ENCODE measurements around the gene C12orf43.

The C12orf43 gene

DNA sequence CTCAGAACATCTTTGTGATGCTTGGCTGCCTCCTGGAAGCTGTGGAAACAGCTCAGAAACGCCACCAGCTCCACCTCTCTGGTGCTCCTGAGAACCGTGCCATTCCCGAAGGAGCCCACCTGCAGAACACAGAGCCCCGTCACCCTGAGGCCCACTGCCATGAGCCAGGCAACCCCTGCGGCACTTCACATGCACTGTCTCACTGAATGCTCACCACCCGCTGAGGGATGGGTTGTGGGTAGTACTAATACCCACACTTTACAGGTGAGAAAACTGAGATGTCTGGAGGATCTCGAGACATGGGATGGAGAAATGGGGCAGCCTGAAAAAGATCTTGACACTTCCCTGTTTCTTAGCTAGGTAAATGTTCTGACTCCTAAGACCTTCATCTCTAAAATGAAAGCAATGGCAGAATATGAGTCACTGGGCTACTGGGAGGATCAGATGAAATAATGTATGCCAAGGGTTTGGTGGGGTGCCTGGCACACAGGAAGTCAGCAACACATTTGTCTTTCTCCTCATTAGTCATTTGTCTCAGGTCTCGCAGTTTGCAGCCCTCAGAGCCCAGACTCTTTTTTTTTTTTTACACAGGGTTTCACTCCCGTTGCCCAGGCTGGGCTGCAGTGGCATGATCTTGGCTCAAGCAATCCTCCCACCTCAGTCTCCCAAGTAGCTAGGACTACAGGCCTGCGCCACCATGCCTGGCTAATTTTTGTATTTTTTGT is 17.5 kb upstream of the C12orf43 start:
- FAIRE-seq = peak; percentile 38
- DNase-seq (ENCODE audit: insufficient read length, low spot score) = peak; percentile 59

DNA sequence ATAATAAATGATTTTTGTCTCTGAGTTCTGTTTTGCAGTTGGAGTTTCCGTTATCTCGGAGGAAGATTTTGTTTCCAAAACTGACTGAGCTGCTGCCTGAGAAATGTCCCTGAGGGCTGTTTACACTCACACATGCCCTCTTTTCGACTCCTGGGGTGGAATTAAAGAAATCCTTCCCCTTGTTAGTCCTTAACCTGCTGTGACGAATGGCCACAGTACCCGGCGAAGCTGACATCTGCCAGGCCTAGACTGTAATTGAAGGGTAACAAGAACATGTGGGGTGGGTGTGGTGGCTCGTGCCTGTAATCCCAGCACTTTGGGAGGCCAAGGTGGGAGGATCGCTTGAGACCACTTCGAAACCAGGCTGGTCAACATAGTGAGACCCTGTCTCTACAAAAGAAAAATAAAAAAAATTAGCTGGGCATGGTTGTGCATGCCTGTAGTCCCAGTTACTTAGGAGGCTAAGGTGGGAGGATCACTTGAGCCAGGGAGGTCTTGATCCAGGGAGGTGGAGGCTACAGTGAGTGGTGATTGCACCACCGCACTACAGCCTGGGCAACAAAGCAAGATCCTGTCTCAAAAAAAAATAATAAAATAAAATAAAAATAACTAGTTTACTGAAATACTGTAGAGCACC is 14.4 kb upstream of the C12orf43 start:
- no peak for FAIRE-seq
- DNase-seq (ENCODE audit: insufficient read length, low spot score) = no peak

DNA sequence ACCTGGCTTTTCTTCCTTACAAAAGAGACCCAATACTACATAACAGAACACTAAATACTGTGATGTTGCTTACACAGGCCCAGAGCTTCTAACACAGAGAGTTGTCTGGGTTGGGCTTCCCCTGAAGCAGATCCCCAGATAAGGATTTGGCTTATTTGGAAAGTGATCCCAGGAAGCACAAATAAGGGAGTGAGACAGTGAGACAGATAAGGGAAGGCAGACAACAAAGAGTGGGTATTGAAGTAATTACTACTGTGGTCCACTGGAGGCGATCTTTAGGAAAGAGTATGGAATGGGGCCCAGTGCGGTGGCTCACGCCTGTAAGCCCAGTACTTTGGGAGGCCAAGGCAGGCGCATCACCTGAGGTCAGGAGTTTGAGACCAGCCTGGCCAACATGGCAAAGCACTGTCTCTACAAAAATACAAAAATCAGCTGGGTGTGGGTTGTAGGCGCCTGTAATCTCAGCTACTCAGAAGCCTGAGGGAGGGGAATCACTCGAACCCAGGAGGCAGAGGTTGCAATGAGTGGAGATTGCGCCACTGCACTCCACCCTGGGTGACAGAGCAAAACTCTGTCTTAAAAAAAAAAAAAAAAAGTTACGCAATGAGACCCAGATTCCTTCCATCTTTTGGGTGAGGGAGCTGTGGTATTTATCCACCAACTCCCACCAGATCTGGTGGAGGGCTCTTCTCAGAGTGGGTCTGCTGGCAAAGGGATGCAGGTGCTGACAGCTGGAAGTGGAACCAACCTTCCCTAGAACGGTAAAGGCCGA is 10.2 kb upstream of the C12orf43 start:
- DNase-seq (ENCODE audit: insufficient read length, low spot score) (no peak), FAIRE-seq (no peak)

DNA sequence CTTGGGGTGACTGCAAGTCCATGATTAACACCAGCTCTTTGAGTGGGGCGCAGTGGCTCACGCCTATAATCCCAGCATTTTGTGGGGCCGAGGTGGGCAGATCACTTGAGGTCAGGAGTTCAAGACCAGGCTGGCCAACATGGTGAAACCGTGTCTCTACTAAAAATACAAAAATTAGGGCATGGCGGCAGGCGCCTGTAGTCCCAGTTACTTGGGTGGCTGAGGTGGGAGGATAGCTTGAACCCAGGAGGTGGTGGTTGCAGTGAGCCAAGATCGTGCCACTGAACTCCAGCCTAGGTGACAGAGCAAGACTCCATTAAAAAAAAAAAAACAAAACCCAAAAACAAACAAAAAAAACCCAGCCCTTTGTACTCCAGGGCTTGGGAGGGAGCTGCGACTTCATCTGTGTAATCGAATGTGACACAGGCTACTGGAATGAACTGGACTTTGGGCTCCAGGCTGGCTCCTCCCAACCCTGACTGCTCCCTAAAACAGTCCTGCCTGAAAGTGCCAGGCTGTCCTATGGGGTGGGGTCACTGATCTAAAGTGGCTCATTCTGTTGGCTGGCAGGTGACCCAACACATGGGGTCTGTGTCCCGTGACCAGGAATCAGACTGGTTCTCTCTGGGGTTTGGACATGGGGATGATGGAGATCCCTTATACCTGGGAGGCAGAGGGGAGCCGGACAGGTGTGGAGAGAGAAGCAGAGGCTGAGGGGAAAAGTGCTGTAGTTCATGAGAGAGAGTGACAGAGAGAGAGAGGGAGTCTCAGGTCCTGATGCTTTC is 9.3 kb upstream of the C12orf43 start:
- no peak for DNase-seq (ENCODE audit: insufficient read length, low spot score)
- FAIRE-seq = no peak

DNA sequence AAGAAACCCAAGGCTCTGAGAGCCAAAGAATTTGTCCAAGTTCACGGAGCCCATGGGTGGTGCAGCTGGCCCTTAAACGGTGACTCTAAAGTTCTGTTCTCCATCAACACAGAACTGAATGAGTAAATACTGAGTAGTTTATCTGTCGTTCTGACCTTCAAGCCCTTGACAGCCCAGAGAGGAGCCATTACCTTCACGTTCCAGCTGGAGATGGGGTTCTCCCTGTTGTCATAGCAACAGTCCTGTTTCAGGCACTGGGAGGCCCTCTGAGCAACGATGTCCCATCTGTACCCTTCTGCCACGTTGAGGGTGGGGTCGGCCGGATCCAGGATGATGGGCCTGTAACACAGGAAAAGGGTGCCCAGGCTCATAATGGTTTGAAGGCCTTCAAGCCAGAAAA is 7.5 kb upstream of the C12orf43 start:
- FAIRE-seq (no peak), DNase-seq (ENCODE audit: insufficient read length, low spot score) (no peak)

DNA sequence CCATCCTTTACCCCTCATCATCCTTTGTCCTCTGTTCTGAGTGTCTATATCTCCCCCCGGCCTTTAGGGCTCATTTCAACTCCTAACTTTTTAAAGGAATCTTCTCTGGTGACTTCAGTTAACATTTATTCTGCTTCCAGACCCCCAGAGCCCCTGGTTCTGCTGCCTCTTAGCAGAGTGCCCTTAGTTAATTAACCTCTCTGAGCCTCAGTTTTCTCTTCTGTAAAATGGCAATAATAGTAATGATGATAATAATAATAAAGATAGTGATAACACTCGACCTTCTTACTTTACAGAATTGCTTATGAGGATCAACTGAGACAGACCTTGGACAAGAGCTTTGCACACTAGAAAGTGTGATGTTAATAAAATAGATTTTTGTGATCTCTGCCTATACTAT is 6.4 kb upstream of the C12orf43 start:
- DNase-seq (ENCODE audit: insufficient read length, low spot score) (no peak), FAIRE-seq (no peak)

DNA sequence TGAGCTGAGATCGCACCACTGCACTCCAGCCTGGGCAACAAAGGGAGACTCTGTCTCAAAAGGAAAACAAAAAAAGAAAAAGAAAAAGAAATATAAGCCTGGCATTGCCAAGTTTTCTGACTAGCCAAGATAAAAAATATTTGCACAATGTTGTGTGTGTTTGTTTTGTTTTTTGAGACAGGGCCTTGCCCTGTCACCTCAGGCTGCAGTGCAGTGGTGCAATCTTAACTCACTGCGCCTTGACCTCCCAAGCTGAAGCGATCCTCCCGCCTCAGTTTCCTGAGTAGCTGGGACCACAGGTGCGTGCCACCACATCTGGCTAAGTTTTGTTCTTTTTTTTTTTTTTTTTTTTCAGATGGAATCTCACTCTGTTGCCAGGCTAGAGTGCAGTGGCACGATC is 5.5 kb upstream of the C12orf43 start:
- DNase-seq (ENCODE audit: insufficient read length, low spot score) (no peak), FAIRE-seq (no peak)

DNA sequence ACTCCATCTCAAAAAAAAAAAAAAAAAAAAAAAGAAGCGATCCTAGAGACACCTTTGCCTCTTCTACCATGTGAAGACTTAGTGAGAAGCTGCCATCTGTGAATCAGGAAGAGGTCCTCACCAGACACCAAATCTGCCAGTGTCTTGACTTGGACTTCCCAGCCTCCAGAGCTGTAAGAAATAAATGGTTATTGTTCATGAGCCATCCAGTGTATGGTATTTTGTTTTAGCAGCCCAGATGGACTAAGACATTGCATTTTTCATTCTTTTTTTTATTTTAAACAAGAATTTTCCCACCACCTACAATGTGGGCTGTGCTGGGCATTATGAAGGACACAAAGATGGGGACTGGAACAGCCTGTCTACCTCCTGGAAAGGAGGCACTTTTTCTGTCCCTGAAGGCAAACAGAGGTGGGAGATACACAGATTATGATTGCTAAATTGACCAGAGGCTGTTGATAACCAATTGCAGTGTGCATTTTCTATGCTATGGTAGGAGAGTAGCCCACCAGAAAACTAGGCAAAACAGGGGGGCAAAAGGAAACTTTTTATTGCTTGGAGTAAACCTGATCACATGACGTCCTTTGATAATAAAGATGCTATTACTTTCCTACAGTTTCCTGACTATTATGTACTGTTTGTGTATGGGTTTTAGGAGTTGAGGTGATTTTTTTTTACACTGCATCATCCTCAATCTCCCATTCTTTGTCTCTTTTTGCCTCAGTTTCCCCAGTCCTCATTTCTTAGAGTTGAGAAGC is 2.8 kb upstream of the C12orf43 start:
- DNase-seq (ENCODE audit: insufficient read length, low spot score) (no peak), FAIRE-seq (no peak)

DNA sequence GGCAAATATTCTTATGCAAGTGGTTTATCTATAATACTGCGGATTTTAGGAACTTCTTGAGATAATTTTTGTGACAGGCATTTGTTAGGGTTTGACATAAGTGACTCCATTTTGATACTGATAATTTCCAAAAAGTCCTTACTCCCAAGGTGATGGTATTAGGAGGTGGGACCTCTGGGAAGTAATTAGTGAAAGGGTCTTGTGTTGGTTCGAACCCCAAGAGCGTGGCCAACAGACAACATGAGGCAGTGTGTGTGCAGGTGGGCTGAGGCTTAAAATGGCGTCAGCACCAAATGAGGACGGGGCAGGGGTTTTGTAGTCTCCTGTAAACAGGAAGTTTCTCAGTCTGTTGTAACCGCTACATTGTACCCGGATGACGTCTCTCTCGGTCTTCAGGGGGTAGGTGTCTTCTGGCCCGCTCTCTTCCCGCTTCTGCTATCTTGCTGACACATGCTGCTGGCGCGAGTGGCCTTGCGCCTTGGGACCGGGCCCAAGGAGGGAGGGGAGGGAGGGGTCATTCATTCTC is 1.7 kb upstream of the C12orf43 start:
- DNase-seq (ENCODE audit: insufficient read length, low spot score) = no peak
- FAIRE-seq = no peak

DNA sequence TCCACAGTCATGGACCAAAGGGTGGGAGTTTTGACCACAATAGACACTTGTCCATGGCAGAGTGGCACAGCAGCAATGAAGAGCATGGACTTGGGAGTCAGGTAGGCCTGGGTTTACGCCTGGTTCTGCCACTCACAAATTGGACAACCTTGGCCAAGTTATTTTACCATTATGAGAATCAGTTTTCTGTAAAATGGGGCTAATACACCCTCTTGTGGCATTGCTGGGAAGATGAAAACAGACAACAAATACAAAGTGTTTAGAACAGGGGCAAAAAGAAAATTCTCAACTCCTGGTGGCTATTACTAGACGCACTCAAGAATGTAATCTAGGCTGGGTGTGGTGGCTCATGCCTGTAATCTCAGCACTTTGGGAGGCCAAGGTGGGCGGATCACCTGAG is 2.6 kb downstream of the C12orf43 start:
- no peak for DNase-seq (ENCODE audit: insufficient read length, low spot score)
- FAIRE-seq = no peak

DNA sequence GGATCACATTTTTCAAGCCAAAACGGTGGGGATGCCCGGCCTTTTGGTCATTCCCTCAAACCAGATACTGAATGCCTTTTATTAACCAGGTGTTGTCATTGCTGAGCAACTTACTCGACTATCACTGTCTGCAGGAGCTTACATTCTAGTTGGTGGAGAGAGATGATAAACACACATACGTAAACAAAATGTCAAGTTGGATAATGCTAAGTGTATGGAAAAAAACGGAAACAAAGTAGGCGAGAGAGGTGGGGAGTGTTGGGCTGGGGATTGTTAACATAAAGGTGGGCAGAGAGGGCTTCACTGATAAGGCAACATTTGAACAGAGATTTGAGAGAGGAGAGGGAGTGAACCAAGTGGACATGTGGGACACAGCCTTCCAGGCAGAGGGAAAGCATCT is 4.5 kb downstream of the C12orf43 start:
- DNase-seq (ENCODE audit: insufficient read length, low spot score) = no peak
- FAIRE-seq = no peak

DNA sequence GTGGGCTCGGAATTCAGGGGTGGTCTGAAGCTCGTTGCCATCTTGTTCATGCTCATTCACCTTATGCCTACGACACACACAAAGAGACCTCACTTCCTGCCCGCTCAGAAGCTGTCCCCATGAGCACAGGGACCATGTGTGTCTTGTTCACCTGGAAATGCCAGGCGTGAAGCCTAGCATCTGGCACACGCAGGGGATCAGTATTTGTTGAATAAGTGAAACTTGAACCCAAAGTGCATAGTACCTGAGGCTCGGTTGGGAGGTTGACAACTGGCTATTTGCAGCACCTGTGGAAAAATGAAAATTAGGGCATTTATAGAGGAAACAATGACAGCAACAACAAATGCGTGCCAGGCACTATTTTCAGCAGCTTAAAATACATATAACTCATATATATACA is 5.4 kb downstream of the C12orf43 start:
- FAIRE-seq (no peak), DNase-seq (ENCODE audit: insufficient read length, low spot score) (no peak)

DNA sequence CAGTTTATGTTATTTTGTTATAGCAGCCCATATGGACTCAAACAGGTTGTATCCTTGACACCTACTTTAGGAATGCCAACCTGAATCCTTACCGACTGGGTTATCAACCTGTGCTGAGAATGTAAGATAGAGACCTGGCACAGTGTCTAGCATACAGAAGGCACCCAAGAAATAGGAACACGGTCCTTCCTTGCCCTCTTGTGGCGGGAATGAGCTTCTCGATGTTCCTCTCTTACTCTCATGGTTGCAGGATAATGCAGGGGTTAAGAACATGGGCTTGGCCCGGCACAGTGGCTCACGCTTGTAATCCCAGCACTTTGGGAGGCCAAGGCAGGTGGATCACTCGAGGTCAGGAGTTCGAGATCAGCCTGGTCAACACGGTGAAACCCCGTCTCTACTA is 6.5 kb downstream of the C12orf43 start:
- DNase-seq (ENCODE audit: insufficient read length, low spot score) (peak; percentile 56), FAIRE-seq (no peak)

DNA sequence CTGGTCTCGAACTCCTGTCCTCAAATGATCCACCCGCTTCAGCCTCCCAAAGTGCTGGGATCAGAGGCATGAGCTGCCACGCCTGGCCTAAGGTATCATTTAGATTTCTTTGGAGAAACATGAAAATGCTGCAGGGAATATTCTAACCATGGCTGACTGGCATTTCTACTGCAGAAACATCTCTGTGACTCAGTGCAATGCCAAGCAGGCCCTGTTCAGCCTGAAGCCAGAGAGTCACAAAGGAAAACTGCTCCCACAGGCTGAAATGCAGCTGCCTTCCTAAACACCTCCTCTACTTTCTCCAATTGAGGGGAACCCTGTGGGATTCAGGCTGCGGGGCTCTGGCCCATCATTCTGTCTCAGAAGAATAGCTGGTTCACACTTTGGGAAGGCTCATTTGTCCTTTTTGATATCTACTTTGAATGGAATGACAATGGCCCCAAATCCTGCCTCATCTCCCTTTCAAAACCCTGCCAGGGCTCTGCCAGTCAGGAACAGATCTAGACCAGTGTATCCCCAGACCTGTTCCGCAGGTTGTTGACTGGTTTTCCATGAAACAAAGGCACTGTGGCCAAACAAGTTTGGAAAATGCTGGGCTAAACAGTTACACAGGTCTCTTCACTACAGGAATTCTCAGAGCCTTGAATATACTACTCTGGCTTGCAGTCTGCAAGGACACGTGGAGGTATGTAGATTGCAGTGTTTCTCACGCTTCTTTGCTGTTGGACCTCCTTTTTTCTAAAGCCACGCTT is 7.8 kb downstream of the C12orf43 start:
- FAIRE-seq = no peak
- DNase-seq (ENCODE audit: insufficient read length, low spot score) = no peak

DNA sequence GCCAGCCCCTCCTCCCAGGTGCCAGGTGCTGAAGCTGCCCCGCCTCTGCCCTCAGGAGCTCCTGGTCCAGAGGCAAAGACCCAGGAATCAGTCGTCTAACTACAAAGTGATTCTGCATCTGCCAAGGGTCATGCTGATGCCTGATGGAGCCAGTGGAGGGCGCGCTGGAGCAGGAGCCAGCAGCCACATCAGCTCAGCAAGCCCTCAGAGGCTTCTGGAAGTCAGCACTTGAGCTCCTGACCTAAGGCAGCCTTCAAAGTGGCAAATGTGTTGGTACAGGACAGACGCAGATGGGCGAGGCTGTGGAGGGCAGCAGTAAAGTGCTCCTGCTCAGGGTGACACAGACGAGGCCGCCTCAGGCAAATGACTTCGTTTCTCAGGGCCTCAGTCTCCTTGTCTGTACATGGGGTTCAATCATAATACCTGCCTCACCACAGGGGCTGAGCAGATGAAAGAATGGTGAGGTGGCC is 10.9 kb downstream of the C12orf43 start:
- FAIRE-seq (no peak), DNase-seq (ENCODE audit: insufficient read length, low spot score) (peak; percentile 26)

DNA sequence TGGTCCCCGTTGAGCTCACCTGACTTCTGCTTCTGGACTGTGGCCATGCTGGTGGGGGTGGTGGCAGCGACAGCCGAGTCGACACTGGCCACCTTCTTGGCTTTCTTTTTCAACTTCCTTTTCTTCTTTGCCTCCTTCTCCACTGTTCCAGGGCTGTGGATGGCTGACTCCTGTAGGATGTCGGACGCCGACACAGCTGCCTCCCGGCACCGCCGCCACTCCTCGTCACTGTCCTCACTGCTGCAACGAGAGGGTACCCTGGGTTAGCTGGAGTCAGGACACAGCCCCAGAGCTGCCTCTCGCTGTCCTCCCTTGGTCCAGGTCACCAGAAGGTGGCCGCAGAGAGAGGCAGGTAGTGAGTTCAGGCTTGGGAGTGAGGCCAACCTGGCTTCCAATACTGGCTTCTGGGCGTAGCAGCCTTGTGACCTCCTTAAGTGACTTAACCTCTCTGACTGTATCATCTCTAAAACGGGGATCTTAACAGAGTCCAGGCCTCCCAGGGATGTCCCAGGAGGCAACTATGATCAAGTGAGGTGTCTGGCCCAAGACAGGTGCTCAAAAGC is 12.0 kb downstream of the C12orf43 start:
- DNase-seq (ENCODE audit: insufficient read length, low spot score) (no peak), FAIRE-seq (no peak)

DNA sequence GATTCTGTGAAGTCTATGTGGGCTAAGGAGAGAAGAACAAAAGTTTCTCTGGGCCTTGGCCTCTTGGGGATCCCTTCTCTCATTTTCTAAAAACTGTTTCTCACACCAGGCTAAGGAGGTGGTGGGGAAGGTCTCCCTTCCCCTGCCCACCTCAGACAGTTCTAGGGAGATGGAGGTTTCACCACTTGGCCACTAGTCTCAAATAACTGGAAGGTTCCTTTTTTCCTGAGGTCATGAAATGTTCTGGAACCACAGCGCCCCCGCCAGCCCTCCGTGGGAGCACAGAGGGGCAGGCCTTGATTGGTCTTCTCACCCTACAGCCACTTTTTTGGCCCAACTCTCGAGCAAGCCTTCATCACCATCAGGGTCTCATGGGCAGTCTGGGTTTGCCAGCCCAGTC is 12.6 kb downstream of the C12orf43 start:
- FAIRE-seq (no peak), DNase-seq (ENCODE audit: insufficient read length, low spot score) (no peak)

DNA sequence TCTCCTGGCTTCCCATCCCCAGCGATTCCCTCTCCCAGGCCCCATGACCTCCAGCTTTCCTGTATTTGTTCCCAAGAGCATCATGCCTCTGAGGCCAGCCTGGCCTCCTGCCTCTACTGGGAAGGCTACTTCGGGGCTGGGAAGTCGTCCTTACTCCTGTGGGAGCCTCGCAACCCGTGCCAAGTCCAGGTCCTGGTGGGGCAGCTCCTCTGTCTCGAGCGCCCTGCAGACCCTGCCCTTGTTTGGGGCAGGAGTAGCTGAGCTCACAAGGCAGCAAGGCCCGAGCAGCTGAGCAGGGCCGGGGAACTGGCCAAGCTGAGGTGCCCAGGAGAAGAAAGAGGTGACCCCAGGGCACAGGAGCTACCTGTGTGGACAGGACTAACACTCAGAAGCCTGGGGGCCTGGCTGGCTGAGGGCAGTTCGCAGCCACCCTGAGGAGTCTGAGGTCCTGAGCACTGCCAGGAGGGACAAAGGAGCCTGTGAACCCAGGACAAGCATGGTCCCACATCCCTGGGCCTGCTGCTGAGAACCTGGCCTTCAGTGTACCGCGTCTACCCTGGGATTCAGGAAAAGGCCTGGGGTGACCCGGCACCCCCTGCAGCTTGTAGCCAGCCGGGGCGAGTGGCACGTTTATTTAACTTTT is 14.3 kb downstream of the C12orf43 start:
- no peak for DNase-seq (ENCODE audit: insufficient read length, low spot score)
- no peak for FAIRE-seq

DNA sequence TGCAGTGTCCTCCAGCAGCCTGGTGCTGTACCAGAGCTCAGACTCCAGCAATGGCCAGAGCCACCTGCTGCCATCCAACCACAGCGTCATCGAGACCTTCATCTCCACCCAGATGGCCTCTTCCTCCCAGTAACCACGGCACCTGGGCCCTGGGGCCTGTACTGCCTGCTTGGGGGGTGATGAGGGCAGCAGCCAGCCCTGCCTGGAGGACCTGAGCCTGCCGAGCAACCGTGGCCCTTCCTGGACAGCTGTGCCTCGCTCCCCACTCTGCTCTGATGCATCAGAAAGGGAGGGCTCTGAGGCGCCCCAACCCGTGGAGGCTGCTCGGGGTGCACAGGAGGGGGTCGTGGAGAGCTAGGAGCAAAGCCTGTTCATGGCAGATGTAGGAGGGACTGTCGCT is 15.2 kb downstream of the C12orf43 start:
- no peak for DNase-seq (ENCODE audit: insufficient read length, low spot score)
- FAIRE-seq = no peak
